Upper lobe of left lung (tissue), 6 donors: Measurements from ENCODE around the gene TEDC1. TPM values are rescaled to one million over a fixed set of nuclear protein-coding genes. Genes with fewer than 3 reads are reported as not detected.

Experiments used
- ATAC-seq, 2 donors: fragments of 200-7000 bp; cut with Tn5 transposase; one replicate each; pipeline ENCODE4 v1.9.1; 2022; ENCODE audit warnings: mild to moderate bottlenecking in 2 of 2, moderate library complexity in 2 of 2; ENCODE audit not compliant: low FRiP score in 2 of 2
- DNase-seq, 2 donors: peaks; one replicate each; pipeline ENCODE4 v3.0.0-alpha.2; 2019 to 2020
- H3K27ac ChIP-seq, 4 donors: fragments of 200-600 bp; sonication (generic); one replicate each; pipeline ENCODE4 v1.5.1; 2016 to 2019
- H3K27me3 ChIP-seq, 4 donors: fragments of 200-600 bp; sonication (generic); one replicate each; pipeline ENCODE4 v1.5.1; 2017 to 2019
- H3K36me3 ChIP-seq, 4 donors: fragments of 200-600 bp; sonication (generic); one replicate each; pipeline ENCODE4 v1.5.1; 2016 to 2019
- H3K4me1 ChIP-seq, 4 donors: fragments of 200-600 bp; sonication (generic); one replicate each; pipeline ENCODE4 v1.5.1; 2018 to 2019
- H3K4me3 ChIP-seq, 4 donors: fragments of 200-600 bp; sonication (generic); one replicate each; pipeline ENCODE4 v1.5.1; 2017 to 2019; ENCODE audit warnings: mild to moderate bottlenecking in 2 of 4, moderate library complexity in 1 of 4
- H3K9me3 ChIP-seq, 4 donors: fragments of 200-600 bp; sonication (generic); one replicate each; pipeline ENCODE4 v1.5.1; 2018 to 2019
- EP300 ChIP-seq, 4 donors: sonication (generic); formaldehyde crosslinking; IDR thresholded peaks; one replicate each; pipeline ENCODE4 v1.5.1; 2017; ENCODE audit warnings: antibody characterized with exemption in 4 of 4, control low read depth in 2 of 4
- POLR2A ChIP-seq, 4 donors: fragments of 450-650 bp; IDR thresholded peaks; one replicate each; pipeline ENCODE4 v1.5.1; 2016 to 2017; ENCODE audit warnings: antibody characterized with exemption in 4 of 4, mild to moderate bottlenecking in 2 of 4
- POLR2AphosphoS5 ChIP-seq, 2 donors: sonication (generic); formaldehyde crosslinking; IDR thresholded peaks; one replicate each; pipeline ENCODE4 v1.5.1; 2017; ENCODE audit warnings: antibody characterized with exemption in 2 of 2
- WGBS, 2 donors: methylation state at CpG; one replicate each; pipeline ENCODE4 v1.1.5; 2017 to 2018; 5-methylcytosine and 5-hydroxymethylcytosine counted together
- total RNA-seq, 6 donors: library from RNA; depleted of rRNA in 4 of 6; stranded (reverse); fragments of >200 nt in 4 of 6; gene quantifications; one replicate each; pipeline versions ENCODE4 v1.1.0 to v1.2.1, GENCODE V29; 2016 to 2021
- TF ChIP-seq, protein P1 (sequence below), 6 experiments: fragments of 450-650 bp in 4 of 6; fragments of 200-600 bp in 2 of 6; sonication (generic) in 2 of 6; IDR thresholded peaks; one replicate each; pipeline ENCODE4 v1.5.1; 2016 to 2019; ENCODE audit warnings: antibody characterized with exemption in 6 of 6
- donor health status: DM: no; HTN: no; CAD: no; lungs with moderate emphysema.
- donor health status: DM: no; HTN: yes; CAD: no; lungs with severe emphysema.

The TEDC1 gene
- total RNA-seq, 6 donors from 2014 or later = 13.8 to 38.5 (median 17.4) TPM

DNA sequence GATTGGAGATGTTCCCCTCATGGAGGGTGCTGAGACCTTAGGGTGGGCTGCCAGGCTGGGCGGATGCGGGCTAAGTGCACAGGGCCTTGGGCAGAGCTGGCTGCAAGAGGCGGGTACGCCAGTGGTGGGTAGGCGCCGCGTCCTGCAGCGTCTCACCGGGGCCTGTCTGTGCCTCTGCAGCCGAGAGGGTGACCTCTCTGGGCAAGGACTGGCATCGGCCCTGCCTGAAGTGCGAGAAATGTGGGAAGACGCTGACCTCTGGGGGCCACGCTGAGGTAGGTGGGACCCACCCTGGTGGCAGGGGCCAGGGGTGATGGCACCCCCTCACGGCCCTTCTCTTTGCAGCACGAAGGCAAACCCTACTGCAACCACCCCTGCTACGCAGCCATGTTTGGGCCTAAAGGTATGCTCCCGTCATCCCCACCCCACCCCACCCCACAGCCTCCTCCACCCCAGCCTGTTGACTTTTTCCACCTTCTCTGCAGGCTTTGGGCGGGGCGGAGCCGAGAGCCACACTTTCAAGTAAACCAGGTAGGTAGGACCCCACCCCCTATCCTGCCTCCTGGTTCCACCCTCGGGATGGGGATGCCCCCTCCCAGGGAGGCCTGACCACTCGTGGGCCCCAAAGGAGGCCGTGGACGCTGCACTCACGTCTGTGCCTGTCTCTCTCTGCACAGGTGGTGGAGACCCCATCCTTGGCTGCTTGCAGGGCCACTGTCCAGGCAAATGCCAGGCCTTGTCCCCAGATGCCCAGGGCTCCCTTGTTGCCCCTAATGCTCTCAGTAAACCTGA, 2.9 kb upstream of the TEDC1 start:
- H3K4me1 ChIP-seq = peaks cover 71 to 83% (median 76%) of the 10 kb centered on the region in 4 donors
- H3K27ac ChIP-seq = peak overlapping the region; percentile 88 to 98 (median 90)
- no peaks in the 10 kb centered on the region for H3K9me3 ChIP-seq
- H3K36me3 ChIP-seq = peaks cover 0 to 6% (median under 1%) of the 10 kb centered on the region in 4 donors
- peak overlapping the region; percentile 36 to 69 (median 52) for H3K4me3 ChIP-seq
- no peak for ATAC-seq
- 53 to 79% methylated on average over 12 to 14 of the region's 26 CpGs for WGBS, 2 donors
- peaks cover 0 to 3% (median 0%) of the 10 kb centered on the region in 4 donors for H3K27me3 ChIP-seq
- DNase-seq = peak in 1 of 2 donors; percentile 56
- TF ChIP-seq, protein P1, sequence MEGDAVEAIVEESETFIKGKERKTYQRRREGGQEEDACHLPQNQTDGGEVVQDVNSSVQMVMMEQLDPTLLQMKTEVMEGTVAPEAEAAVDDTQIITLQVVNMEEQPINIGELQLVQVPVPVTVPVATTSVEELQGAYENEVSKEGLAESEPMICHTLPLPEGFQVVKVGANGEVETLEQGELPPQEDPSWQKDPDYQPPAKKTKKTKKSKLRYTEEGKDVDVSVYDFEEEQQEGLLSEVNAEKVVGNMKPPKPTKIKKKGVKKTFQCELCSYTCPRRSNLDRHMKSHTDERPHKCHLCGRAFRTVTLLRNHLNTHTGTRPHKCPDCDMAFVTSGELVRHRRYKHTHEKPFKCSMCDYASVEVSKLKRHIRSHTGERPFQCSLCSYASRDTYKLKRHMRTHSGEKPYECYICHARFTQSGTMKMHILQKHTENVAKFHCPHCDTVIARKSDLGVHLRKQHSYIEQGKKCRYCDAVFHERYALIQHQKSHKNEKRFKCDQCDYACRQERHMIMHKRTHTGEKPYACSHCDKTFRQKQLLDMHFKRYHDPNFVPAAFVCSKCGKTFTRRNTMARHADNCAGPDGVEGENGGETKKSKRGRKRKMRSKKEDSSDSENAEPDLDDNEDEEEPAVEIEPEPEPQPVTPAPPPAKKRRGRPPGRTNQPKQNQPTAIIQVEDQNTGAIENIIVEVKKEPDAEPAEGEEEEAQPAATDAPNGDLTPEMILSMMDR (IDR thresholded peaks at IDR 0.05) = peak in 2 of 6 experiments; percentile 8 to 23
- TF ChIP-seq EP300 (IDR thresholded peaks at IDR 0.05) = no peak
- no peak for TF ChIP-seq POLR2A (IDR thresholded peaks at IDR 0.05)
- no peak for TF ChIP-seq POLR2AphosphoS5 (IDR thresholded peaks at IDR 0.05)

DNA sequence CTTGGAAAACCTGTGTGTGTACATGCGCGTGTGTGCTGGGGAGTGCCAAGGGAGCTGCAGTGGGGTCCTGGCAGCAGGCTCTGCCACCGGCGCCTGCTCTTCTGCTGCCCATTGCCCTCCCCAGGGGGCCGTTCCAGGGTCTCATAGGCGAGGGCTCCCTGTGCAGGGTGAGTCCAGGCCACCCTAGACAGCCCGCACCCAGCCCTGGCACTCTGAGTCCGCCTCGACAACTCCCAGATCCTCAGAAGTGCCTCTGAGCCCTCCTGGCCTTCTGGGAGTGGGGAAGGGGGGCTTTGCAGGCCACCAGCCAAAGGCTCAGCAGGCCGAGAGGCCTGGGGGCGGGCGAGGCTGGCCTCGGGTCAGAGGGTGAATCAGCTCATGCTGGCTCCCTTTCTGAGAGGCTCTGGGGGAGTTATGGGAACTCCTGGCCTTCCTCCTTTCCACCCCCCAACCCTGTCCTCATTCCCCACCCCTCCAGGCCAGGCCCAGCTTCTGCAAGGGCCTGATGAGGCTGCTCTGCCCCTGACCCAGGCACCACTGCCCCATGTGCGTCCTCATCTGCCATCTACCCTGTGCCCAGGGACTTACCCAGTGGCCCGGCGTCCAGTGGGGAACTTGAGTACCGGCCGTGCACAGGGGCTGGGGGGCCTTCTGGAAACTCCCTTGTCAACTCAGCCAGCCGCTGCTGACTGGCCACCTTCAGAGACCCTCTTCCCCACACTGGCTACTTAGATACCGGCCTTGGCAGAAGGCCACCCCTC, 2.1 kb upstream of the TEDC1 start:
- Histone ChIP-seq H3K4me3 (peak overlapping the region in 3 of 4 donors; percentile 69 to 92 (median 74)), H3K36me3 (peaks cover 0 to 8% (median 1%) of the 10 kb centered on the region in 4 donors), H3K4me1 (peaks cover 63 to 75% (median 68%) of the 10 kb centered on the region in 4 donors), H3K27ac (peak overlapping the region; percentile 88 to 98 (median 90)), H3K9me3 (no peaks in the 10 kb centered on the region), H3K27me3 (peaks cover 0 to 3% (median 0%) of the 10 kb centered on the region in 4 donors)
- WGBS, 2 donors = 64 to 75% methylated on average over 6 to 16 of the region's 20 CpGs
- DNase-seq (peak in 1 of 2 donors; percentile 79), ATAC-seq (no peak)
- TF ChIP-seq POLR2A (IDR thresholded peaks at IDR 0.05) (no peak), POLR2AphosphoS5 (IDR thresholded peaks at IDR 0.05) (no peak), EP300 (IDR thresholded peaks at IDR 0.05) (no peak)

DNA sequence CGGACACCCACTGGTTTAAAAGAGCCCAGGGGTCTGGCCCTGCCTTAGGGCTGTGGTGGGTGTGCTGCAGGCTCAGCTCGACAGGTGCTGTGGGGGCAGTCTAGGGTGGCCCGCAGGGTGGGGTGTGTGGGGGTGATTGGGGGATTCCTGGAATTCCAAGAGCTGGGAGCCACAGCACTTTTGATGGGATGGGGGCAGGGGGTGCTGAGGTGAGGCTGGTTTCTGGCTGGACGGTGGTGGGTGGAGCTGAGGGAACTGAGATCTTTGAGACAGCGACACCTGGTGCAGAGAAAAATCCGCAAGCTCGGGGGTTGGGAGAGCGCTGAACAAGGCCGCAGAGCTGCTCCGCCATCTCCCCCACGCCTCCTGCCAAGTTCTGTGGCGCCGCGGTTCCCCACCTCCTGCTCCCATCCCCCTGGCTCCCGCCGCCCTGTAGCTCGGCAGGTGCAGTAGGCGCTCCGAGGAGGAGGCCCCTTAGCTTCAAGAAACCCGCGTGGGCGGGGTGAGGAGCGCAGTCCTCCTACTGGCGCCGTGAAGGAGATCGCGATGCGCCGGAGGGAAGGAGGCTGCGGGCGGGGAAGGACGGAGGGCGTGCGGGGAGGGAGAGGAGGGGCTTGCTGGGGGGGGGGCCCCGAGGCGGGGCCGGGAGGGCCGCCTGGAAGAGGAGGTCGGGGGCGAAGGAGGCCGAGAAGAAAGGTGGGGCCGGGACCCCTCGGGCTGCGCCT, 1.3 kb upstream of the TEDC1 start:
- peaks cover 57 to 68% (median 61%) of the 10 kb centered on the region in 4 donors for H3K4me1 ChIP-seq
- TF ChIP-seq POLR2AphosphoS5 (IDR thresholded peaks at IDR 0.05) (peak in 1 of 2 donors; percentile 50), POLR2A (IDR thresholded peaks at IDR 0.05) (no peak)
- TF ChIP-seq, protein P1 (IDR thresholded peaks at IDR 0.05) = peak; percentile 55 to 84 (median 71)
- WGBS, 2 donors = 3 to 8% methylated on average over 12 to 44 of the region's 44 CpGs
- ATAC-seq = peak; percentile 10 to 12
- H3K9me3 ChIP-seq = no peaks in the 10 kb centered on the region
- H3K27ac ChIP-seq = peak overlapping the region; percentile 88 to 98 (median 90)
- peak overlapping the region; percentile 69 to 92 (median 76) for H3K4me3 ChIP-seq
- H3K36me3 ChIP-seq = peaks cover 0 to 8% (median 3%) of the 10 kb centered on the region in 4 donors
- H3K27me3 ChIP-seq = peaks cover 0 to 3% (median 0%) of the 10 kb centered on the region in 4 donors
- peak; percentile 89 to 92 for DNase-seq

DNA sequence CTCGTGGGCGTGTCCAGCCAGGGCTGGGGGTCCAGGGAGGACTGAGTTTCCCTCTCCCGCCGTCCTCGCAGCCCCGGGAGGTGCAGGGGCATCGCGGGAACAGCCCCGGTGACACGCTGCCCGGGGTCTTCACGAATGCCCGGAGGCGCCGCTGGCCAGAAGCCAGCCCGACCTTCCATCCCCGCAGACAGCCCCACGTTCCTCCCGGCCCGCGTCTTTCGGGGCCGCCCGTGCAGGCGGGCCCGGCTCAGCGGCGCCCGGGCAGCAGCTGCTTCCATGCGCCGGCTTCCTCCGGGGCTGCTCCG, 827 bp upstream of the TEDC1 start:
- ATAC-seq (no peak), DNase-seq (no peak)
- Histone ChIP-seq H3K36me3 (peaks cover 0 to 8% (median 3%) of the 10 kb centered on the region in 4 donors), H3K27me3 (peaks cover 0 to 3% (median 0%) of the 10 kb centered on the region in 4 donors), H3K4me1 (peaks cover 52 to 63% (median 55%) of the 10 kb centered on the region in 4 donors), H3K4me3 (peak overlapping the region; percentile 69 to 92 (median 76)), H3K9me3 (no peaks in the 10 kb centered on the region), H3K27ac (peak overlapping the region; percentile 88 to 98 (median 90))
- TF ChIP-seq, protein P1 (IDR thresholded peaks at IDR 0.05) = no peak
- no peak for TF ChIP-seq EP300 (IDR thresholded peaks at IDR 0.05)
- no peak for TF ChIP-seq POLR2AphosphoS5 (IDR thresholded peaks at IDR 0.05)
- TF ChIP-seq POLR2A (IDR thresholded peaks at IDR 0.05) = no peak
- WGBS, 2 donors = 0 to 1% methylated on average over 2 to 11 of the region's 33 CpGs
